Liver (tissue), 3 donors: Measurements from ENCODE around the gene SLC22A31.

Experiments used
- CTCF ChIP-seq: fragments of 150-350 bp; IDR thresholded peaks from 2 replicates; pipeline ENCODE4 v1.5.1; 2017; ENCODE audit warnings: improper control_type of control experiment, low read depth, low read length; ENCODE audit not compliant: missing input control
- EGR1 ChIP-seq, 2 donors: IDR thresholded peaks; 2 replicates each; pipeline ENCODE4 v1.6.1; 2016 to 2018; ENCODE audit warnings: antibody characterized with exemption in 2 of 2, low read depth in 2 of 2
- HNF4A ChIP-seq, 2 donors: conservative IDR thresholded peaks; 2 replicates each; pipeline ENCODE4 v1.6.1; 2016; ENCODE audit warnings: antibody characterized with exemption in 2 of 2, mild to moderate bottlenecking in 2 of 2
- JUND ChIP-seq, 2 donors: IDR thresholded peaks; 2 replicates each; pipeline ENCODE4 v1.6.1; 2016; ENCODE audit warnings: antibody characterized with exemption in 2 of 2
- RAD21 ChIP-seq, 2 donors: IDR thresholded peaks; 2 replicates each; pipeline ENCODE4 v1.6.1; 2016; ENCODE audit warnings: antibody characterized with exemption in 2 of 2, mild to moderate bottlenecking in 2 of 2
- SP1 ChIP-seq: IDR thresholded peaks from 2 replicates; pipeline ENCODE4 v1.6.1; 2018; ENCODE audit warnings: antibody characterized with exemption, mild to moderate bottlenecking
- TAF1 ChIP-seq: conservative IDR thresholded peaks from 2 replicates; pipeline ENCODE4 v1.6.1; 2016; ENCODE audit warnings: antibody characterized with exemption, mild to moderate bottlenecking
- TF ChIP-seq, protein P1 (sequence below): IDR thresholded peaks from 2 replicates; pipeline ENCODE4 v1.6.1; 2016; ENCODE audit warnings: antibody characterized with exemption
- TF ChIP-seq, protein P2 (sequence below): IDR thresholded peaks from 2 replicates; pipeline ENCODE4 v1.6.1; 2016; ENCODE audit warnings: antibody characterized with exemption, mild to moderate bottlenecking
- donor health status: healthy.
- donor health status: healthy.

DNA sequence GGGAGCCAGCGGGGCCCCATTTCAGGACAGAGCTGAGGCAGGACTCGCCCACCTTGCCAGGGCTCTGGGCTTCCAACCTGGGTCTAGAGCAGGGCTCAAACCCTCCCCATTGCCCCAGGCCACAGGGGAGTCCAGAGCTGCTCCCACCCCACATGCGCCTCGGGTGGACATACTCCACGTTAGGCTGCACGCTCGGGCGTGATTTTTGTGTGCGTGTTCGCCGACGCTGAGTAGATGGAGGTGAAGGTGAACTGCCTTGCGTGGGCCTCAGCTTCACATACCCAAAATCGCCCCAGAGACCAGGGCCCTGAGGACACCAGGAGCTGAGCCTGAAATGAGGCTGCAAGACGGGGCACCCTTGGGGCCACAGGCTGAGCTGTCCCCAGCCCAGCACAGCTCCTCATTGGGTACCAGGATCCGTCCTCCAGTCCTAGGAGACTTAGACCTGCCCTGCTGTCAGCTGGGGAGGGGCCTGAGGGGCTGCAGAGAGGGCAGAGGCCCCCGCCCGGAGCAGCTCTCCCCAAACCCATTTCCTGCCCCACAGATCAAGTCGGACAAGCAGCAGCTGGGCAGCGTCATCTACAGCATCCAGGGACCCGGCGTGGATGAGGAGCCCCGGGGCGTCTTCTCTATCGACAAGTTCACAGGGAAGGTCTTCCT, 20.6 kb downstream of the SLC22A31 start:
- no peak for TF ChIP-seq CTCF
- TF ChIP-seq TAF1, result no peak
- TF ChIP-seq, protein P1, sequence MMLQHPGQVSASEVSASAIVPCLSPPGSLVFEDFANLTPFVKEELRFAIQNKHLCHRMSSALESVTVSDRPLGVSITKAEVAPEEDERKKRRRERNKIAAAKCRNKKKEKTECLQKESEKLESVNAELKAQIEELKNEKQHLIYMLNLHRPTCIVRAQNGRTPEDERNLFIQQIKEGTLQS, result no peak
- no peak for TF ChIP-seq RAD21 (IDR thresholded peaks at IDR 0.05)
- TF ChIP-seq, protein P2, sequence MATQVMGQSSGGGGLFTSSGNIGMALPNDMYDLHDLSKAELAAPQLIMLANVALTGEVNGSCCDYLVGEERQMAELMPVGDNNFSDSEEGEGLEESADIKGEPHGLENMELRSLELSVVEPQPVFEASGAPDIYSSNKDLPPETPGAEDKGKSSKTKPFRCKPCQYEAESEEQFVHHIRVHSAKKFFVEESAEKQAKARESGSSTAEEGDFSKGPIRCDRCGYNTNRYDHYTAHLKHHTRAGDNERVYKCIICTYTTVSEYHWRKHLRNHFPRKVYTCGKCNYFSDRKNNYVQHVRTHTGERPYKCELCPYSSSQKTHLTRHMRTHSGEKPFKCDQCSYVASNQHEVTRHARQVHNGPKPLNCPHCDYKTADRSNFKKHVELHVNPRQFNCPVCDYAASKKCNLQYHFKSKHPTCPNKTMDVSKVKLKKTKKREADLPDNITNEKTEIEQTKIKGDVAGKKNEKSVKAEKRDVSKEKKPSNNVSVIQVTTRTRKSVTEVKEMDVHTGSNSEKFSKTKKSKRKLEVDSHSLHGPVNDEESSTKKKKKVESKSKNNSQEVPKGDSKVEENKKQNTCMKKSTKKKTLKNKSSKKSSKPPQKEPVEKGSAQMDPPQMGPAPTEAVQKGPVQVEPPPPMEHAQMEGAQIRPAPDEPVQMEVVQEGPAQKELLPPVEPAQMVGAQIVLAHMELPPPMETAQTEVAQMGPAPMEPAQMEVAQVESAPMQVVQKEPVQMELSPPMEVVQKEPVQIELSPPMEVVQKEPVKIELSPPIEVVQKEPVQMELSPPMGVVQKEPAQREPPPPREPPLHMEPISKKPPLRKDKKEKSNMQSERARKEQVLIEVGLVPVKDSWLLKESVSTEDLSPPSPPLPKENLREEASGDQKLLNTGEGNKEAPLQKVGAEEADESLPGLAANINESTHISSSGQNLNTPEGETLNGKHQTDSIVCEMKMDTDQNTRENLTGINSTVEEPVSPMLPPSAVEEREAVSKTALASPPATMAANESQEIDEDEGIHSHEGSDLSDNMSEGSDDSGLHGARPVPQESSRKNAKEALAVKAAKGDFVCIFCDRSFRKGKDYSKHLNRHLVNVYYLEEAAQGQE, result no peak
- no peak for TF ChIP-seq SP1
- TF ChIP-seq EGR1 (IDR thresholded peaks at IDR 0.05; ENCODE audit: low read depth in 2 of 2), result no peak
- no peak for TF ChIP-seq HNF4A (conservative IDR thresholded peaks at IDR 0.05)
- TF ChIP-seq JUND (IDR thresholded peaks at IDR 0.05), result no peak
